ENCODE data around the gene ADGRB2.

GRCh38 chr1:31690921-31691320 lies 73.2 kb downstream of the ADGRB2 start:
- TF ChIP-seq CTCF (IDR thresholded peaks at IDR 0.05) (no peak), POLR2A (IDR thresholded peaks at IDR 0.05) (no peak)
